Calu3 (cell line): ENCODE data around the gene TBXAS1. TPM values are rescaled to one million over a fixed set of nuclear protein-coding genes. Genes with fewer than 3 reads are reported as not detected.
A peak's percentile ranks its signal among the peaks of the same experiment; 100 is the strongest.

ENCODE experiments used
- Bru-seq: library from RNA; stranded (reverse); fragments of 400-500 nt; gene quantifications from one replicate; lab custom pipeline; 2021; lab: Mats Ljungman, UMichigan
- BruChase-seq, 2 experiments: library from RNA; stranded (reverse); fragments of 400-500 nt; gene quantifications; one replicate each; lab custom pipeline; 2021; lab: Mats Ljungman, UMichigan
- BruUV-seq: library from RNA; stranded (reverse); fragments of 400-500 nt; replicated peaks from 2 replicates; lab custom pipeline; 2021; lab: Mats Ljungman, UMichigan
- CTCF ChIA-PET: fragments of 300-600 bp; sonication (Branson Sonifier 250); formaldehyde crosslinking; loops from one replicate; lab custom pipeline; 2022; ENCODE audit warnings: antibody characterized with exemption; lab: Charles Lee
- DNase-seq: peaks from one replicate; pipeline ENCODE4 v3.0.0; 2022
- H3K27ac Mint-ChIP-seq: one replicate; pipeline ENCODE4 v1.8.0; 2022; ENCODE audit warnings: mixed read lengths; ENCODE audit not compliant: unreplicated experiment
- H3K27me3 Mint-ChIP-seq: one replicate; pipeline ENCODE4 v1.8.0; 2022; ENCODE audit warnings: mixed read lengths; ENCODE audit not compliant: unreplicated experiment
- H3K36me3 Mint-ChIP-seq: one replicate; pipeline ENCODE4 v1.8.0; 2022; ENCODE audit warnings: mild to moderate bottlenecking, moderate library complexity, mixed read lengths; ENCODE audit not compliant: insufficient read depth, unreplicated experiment
- H3K4me1 Mint-ChIP-seq: one replicate; pipeline ENCODE4 v1.8.0; 2022; ENCODE audit warnings: mild to moderate bottlenecking, low read depth, mixed read lengths; ENCODE audit not compliant: unreplicated experiment
- H3K4me3 Mint-ChIP-seq: one replicate; pipeline ENCODE4 v1.8.0; 2022; ENCODE audit warnings: mild to moderate bottlenecking, low read depth, moderate library complexity, mixed read lengths; ENCODE audit not compliant: unreplicated experiment
- H3K9me3 Mint-ChIP-seq: one replicate; pipeline ENCODE4 v1.8.0; 2022; ENCODE audit warnings: low read depth, mixed read lengths; ENCODE audit not compliant: unreplicated experiment
- intact Hi-C: fragments of 100-400 bp; cut with micrococcal nuclease; formaldehyde crosslinking; loops from one replicate; pipeline ENCODE4 v1.10.0; 2022; ENCODE audit not compliant: unreplicated experiment
- long read RNA-seq: library from polyadenylated mRNA; stranded (forward); transcript quantifications from one replicate; pipeline ENCODE4 v2.0.0, GENCODE V29; 2022
- total RNA-seq: library from RNA; stranded (reverse); gene quantifications from 2 replicates; pipeline ENCODE4 v1.2.3, GENCODE V29; 2022
- TF ChIP-seq, protein P1 (sequence below): fragments of 200-600 bp; IDR thresholded peaks from one replicate; pipeline ENCODE4 v1.8.0; 2022; ENCODE audit warnings: antibody characterized with exemption; ENCODE audit not compliant: unreplicated experiment

Gene TBXAS1
- total RNA-seq (31.2 and 33.0 TPM in 2 replicates), Bru-seq, nascent RNA (percentile 59 among the genes with signal in this experiment), BruChase-seq, experiment 1, labeled RNA remaining after a 6-hour chase (percentile 52 among the genes with signal in this experiment), BruChase-seq, experiment 2, labeled RNA remaining after a 2-hour chase (percentile 47 among the genes with signal in this experiment)
- long read RNA-seq, transcript TBXAS1-208 (13 exons, 1,963 nt): major isoform, 29 of 42 reads
- long read RNA-seq, partial matches to known transcripts: 7 of 42 reads
- long read RNA-seq, other reads (novel, unspliced or antisense): 5 of 42 reads

GRCh38 chr7:139829025-139829774, at the start of gene TBXAS1:
Gene TBXAS1 (plus strand): TSS chr7:139829264. CDS start chr7:139829391, 127 bp downstream.
- TSS peak; percentile 72 for BruUV-seq
- H3K27me3 Mint-ChIP-seq: no peaks in the 10 kb centered on the region
- H3K36me3 Mint-ChIP-seq: peaks cover 20% of the 10 kb centered on the region
- H3K27ac Mint-ChIP-seq: peak within 1 kb of the TSS; percentile 99
- DNase-seq: peak; percentile 64
- CTCF ChIA-PET: no interaction called here
- intact Hi-C loops: loop anchor here (1.0 to 2.0 kb wide), 3 partner anchors 54 to 182 kb away; no protein-coding TSS in a partner anchor
- H3K4me3 Mint-ChIP-seq: peak within 1 kb of the TSS; percentile 73
- peaks cover 52% of the 10 kb centered on the region for H3K4me1 Mint-ChIP-seq
- TF ChIP-seq, protein P1, sequence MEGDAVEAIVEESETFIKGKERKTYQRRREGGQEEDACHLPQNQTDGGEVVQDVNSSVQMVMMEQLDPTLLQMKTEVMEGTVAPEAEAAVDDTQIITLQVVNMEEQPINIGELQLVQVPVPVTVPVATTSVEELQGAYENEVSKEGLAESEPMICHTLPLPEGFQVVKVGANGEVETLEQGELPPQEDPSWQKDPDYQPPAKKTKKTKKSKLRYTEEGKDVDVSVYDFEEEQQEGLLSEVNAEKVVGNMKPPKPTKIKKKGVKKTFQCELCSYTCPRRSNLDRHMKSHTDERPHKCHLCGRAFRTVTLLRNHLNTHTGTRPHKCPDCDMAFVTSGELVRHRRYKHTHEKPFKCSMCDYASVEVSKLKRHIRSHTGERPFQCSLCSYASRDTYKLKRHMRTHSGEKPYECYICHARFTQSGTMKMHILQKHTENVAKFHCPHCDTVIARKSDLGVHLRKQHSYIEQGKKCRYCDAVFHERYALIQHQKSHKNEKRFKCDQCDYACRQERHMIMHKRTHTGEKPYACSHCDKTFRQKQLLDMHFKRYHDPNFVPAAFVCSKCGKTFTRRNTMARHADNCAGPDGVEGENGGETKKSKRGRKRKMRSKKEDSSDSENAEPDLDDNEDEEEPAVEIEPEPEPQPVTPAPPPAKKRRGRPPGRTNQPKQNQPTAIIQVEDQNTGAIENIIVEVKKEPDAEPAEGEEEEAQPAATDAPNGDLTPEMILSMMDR: no peak
- H3K9me3 Mint-ChIP-seq: peaks cover 7% of the 10 kb centered on the region

DNA sequence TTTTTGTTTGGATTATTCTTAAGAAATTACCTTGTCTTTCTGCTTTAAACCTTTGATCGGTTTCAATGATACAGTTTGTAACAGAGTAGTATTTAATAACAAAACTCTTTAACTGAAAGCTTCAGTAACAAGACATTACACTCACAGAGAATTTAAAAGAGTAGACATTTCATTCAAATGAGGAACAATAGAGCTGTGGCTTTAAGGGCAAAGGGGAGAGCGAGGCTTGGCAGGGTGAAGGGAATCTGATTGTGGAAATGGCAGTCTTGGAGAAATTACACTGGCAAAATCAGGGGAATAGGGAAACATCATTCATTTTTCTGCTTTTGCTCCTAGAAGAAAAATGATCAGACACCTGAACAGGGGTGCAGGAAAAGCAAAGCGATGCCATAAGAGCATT, 46.1 kb upstream of the TBXAS1 start:
- no peak overlapping the region for H3K27ac Mint-ChIP-seq
- intact Hi-C loops: no loop called here
- H3K36me3 Mint-ChIP-seq: peaks cover 9% of the 10 kb centered on the region
- peaks cover 19% of the 10 kb centered on the region for H3K27me3 Mint-ChIP-seq
- no peak for DNase-seq
- CTCF ChIA-PET: interaction anchor here (0.8 kb wide), 1 partner anchor 50 kb away, joined by 5 read pairs; no protein-coding TSS in a partner anchor
- BruUV-seq: no TSS peak
- no peak overlapping the region for H3K4me3 Mint-ChIP-seq
- H3K9me3 Mint-ChIP-seq: no peaks in the 10 kb centered on the region
- TF ChIP-seq, protein P1: no peak
- H3K4me1 Mint-ChIP-seq: peaks cover 15% of the 10 kb centered on the region

- peaks cover 11% of the 10 kb centered on the region for H3K4me1 Mint-ChIP-seq
- peaks cover 16% of the 10 kb centered on the region for H3K27me3 Mint-ChIP-seq
- no peaks in the 10 kb centered on the region for H3K9me3 Mint-ChIP-seq
- intact Hi-C loops: no loop called here
- H3K4me3 Mint-ChIP-seq: no peak overlapping the region
- peaks cover under 1% of the 10 kb centered on the region for H3K36me3 Mint-ChIP-seq
- H3K27ac Mint-ChIP-seq: no peak overlapping the region
- no TSS peak for BruUV-seq
- TF ChIP-seq, protein P1: no peak
- no peak for DNase-seq
- CTCF ChIA-PET: interaction anchor here (0.6 to 0.8 kb wide), 2 partner anchors 25 to 51 kb away, joined by 5 read pairs; no protein-coding TSS in a partner anchor
These were observed 45.2 kb upstream of the TBXAS1 start for GRCh38 chr7:139783647-139784385.

DNA sequence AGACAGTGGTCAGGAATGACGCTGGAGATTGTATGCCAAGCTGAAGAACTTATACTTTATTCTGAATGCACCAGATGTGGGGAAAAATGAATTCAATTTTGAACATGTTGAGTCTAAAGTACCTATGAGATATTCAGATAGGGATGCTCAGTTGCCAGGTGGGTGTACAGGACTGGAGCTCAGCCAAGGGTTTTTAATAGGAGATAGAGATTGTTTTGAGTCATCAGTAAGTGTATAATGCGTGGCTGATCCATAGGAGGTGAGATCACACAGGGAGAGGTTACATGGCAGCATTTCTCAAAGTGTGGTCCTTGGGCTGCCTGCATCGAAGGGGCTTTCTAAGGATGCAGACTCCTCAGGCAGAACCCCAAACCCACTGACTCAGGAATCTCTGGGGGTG, 44.4 kb upstream of the TBXAS1 start:
- H3K4me1 Mint-ChIP-seq: peaks cover 3% of the 10 kb centered on the region
- peaks cover 8% of the 10 kb centered on the region for H3K27me3 Mint-ChIP-seq
- no peaks in the 10 kb centered on the region for H3K36me3 Mint-ChIP-seq
- no peak for DNase-seq
- no TSS peak for BruUV-seq
- H3K4me3 Mint-ChIP-seq: no peak overlapping the region
- TF ChIP-seq, protein P1: no peak
- CTCF ChIA-PET: no interaction called here
- intact Hi-C loops: no loop called here
- no peaks in the 10 kb centered on the region for H3K9me3 Mint-ChIP-seq
- no peak overlapping the region for H3K27ac Mint-ChIP-seq
